ENCODE data around the gene FLT4.
A peak's percentile ranks its signal among the peaks of the same experiment; 100 is the strongest.

The FLT4 gene

GRCh38 chr5:180625791-180626660 is 23.4 kb downstream of the FLT4 start:
- no peak for DNase-seq

GRCh38 chr5:180625125-180625790 is 24.1 kb downstream of the FLT4 start:
- DNase-seq, result no peak

- no peak for DNase-seq
Measured at GRCh38 chr5:180624587-180624986, 24.8 kb downstream of the FLT4 start.

GRCh38 chr5:180623844-180624243 is 25.6 kb downstream of the FLT4 start:
- DNase-seq, result no peak

GRCh38 chr5:180623411-180623834 is 26.0 kb downstream of the FLT4 start:
- DNase-seq, result no peak

- no peak for DNase-seq
Measured at GRCh38 chr5:180622910-180623309, 26.5 kb downstream of the FLT4 start.

- DNase-seq, result no peak
Measured at GRCh38 chr5:180621311-180621710, 28.1 kb downstream of the FLT4 start.

- DNase-seq, result no peak
Measured at GRCh38 chr5:180620014-180620413, 29.4 kb downstream of the FLT4 start.

- no peak for DNase-seq
Measured at GRCh38 chr5:180619563-180619915, 29.9 kb downstream of the FLT4 start.

GRCh38 chr5:180618829-180619562 is 30.4 kb downstream of the FLT4 start:
- peak; percentile 55 for DNase-seq

- no peak for DNase-seq
Measured at GRCh38 chr5:180618487-180618828, 30.9 kb downstream of the FLT4 start.

- no peak for DNase-seq
Measured at GRCh38 chr5:180613814-180614188, 35.6 kb downstream of the FLT4 start.

GRCh38 chr5:180613188-180613813 is 36.1 kb downstream of the FLT4 start:
- no peak for DNase-seq

- no peak for DNase-seq
Measured at GRCh38 chr5:180612683-180613082, 36.7 kb downstream of the FLT4 start.

GRCh38 chr5:180611140-180611850 is 38.1 kb downstream of the FLT4 start:
- DNase-seq, result no peak

GRCh38 chr5:180609817-180610550 is 39.4 kb downstream of the FLT4 start:
- DNase-seq, result no peak

GRCh38 chr5:180609386-180609785 is 40.0 kb downstream of the FLT4 start:
- no peak for DNase-seq

GRCh38 chr5:180608572-180609310 is 40.7 kb downstream of the FLT4 start:
- DNase-seq, result no peak

- DNase-seq, result no peak
Measured at GRCh38 chr5:180607861-180608571, 41.4 kb downstream of the FLT4 start.

GRCh38 chr5:180606215-180606785 is 43.1 kb downstream of the FLT4 start:
- no peak for DNase-seq

Measured in fibroblast of skin of abdomen (primary cell).